IMR-90 (cell line): ENCODE results near the gene CCNI2. TPM values are rescaled to one million over a fixed set of nuclear protein-coding genes. Genes with fewer than 3 reads are reported as not detected.

Source experiments
- ATAC-seq: fragments of 200-7000 bp; cut with Tn5 transposase; 2 replicates; pipeline ENCODE4 v1.9.1; 2020; ENCODE audit warnings: low read depth, mild to moderate bottlenecking, moderate library complexity
- BruUV-seq: library from RNA; stranded (reverse); fragments of 400-500 nt; replicated peaks from 2 replicates; lab custom pipeline; 2021; lab: Mats Ljungman, UMichigan
- CTCF ChIA-PET: fragments of 300-600 bp; formaldehyde crosslinking; extraction: SDS; loops from one replicate; lab custom pipeline; 2021; ENCODE audit warnings: antibody characterized with exemption; lab: Yijun Ruan, JAX
- POLR2A ChIA-PET: fragments of 300-600 bp; sonication (Branson Sonifier 250); formaldehyde crosslinking; loops from one replicate; lab custom pipeline; 2022; ENCODE audit warnings: antibody characterized with exemption; ENCODE audit not compliant: unreplicated experiment; lab: Charles Lee
- DNase-seq: peaks from one replicate; pipeline ENCODE4 v3.0.0; 2013
- H2AFZ ChIP-seq: replicated peaks from 2 replicates; pipeline ENCODE3; 2013; ENCODE audit warnings: low read length, mild to moderate bottlenecking; ENCODE audit not compliant: poor library complexity
- H2AK5ac ChIP-seq: 2 replicates; pipeline ENCODE4 v1.6.1; 2013; ENCODE audit warnings: low read depth, low read length, inconsistent platforms
- H2AK9ac ChIP-seq: replicated peaks from 2 replicates; pipeline ENCODE3; 2013; ENCODE audit warnings: mild to moderate bottlenecking, low read depth, low read length, moderate library complexity; ENCODE audit not compliant: poor library complexity
- H2BK120ac ChIP-seq: 2 replicates; pipeline ENCODE4 v1.6.1; 2013; ENCODE audit warnings: low read depth, low read length, inconsistent platforms
- H2BK15ac ChIP-seq: 3 replicates; pipeline ENCODE4 v1.6.1; 2013; ENCODE audit warnings: low read depth, low read length, inconsistent platforms
- H2BK20ac ChIP-seq: 2 replicates; pipeline ENCODE4 v1.6.1; 2013; ENCODE audit warnings: low read depth, mild to moderate bottlenecking, inconsistent platforms, low read length, moderate library complexity
- H2BK5ac ChIP-seq: 2 replicates; pipeline ENCODE4 v1.6.1; 2013; ENCODE audit warnings: mild to moderate bottlenecking, low read depth, low read length, inconsistent platforms; ENCODE audit not compliant: poor library complexity, severe bottlenecking
- H3K14ac ChIP-seq: replicated peaks from 2 replicates; pipeline ENCODE4 v1.6.1; 2013; ENCODE audit warnings: low read depth, low read length, inconsistent platforms
- H3K18ac ChIP-seq: 2 replicates; pipeline ENCODE4 v1.6.1; 2013; ENCODE audit warnings: low read depth, low read length, control low read depth
- H3K23ac ChIP-seq: 2 replicates; pipeline ENCODE4 v1.6.1; 2013; ENCODE audit warnings: low read depth, low read length, inconsistent platforms
- H3K27ac ChIP-seq: 2 replicates; pipeline ENCODE4 v1.5.1; 2013; ENCODE audit warnings: mild to moderate bottlenecking, control low read depth, low read length; ENCODE audit not compliant: insufficient read depth
- H3K27me3 ChIP-seq: 2 replicates; pipeline ENCODE4 v1.6.1; 2013; ENCODE audit warnings: low read length; ENCODE audit not compliant: control insufficient read depth, insufficient read depth
- H3K36me3 ChIP-seq: 2 replicates; pipeline ENCODE4 v1.6.1; 2013; ENCODE audit warnings: low read length, mixed read lengths; ENCODE audit not compliant: control insufficient read depth, insufficient read depth
- H3K4ac ChIP-seq: 2 replicates; pipeline ENCODE4 v1.6.1; 2013; ENCODE audit warnings: low read depth, low read length, inconsistent platforms
- H3K4me1 ChIP-seq: 2 replicates; pipeline ENCODE4 v1.6.1; 2013; ENCODE audit warnings: low read length, mixed read lengths; ENCODE audit not compliant: control insufficient read depth, insufficient read depth
- H3K4me2 ChIP-seq: 2 replicates; pipeline ENCODE4 v1.6.1; 2013; ENCODE audit warnings: low read depth, mild to moderate bottlenecking, control low read depth, low read length, moderate library complexity
- H3K4me3 ChIP-seq: 2 replicates; pipeline ENCODE4 v1.5.1; 2013; ENCODE audit warnings: low read depth, mild to moderate bottlenecking, control low read depth, low read length, moderate library complexity; ENCODE audit not compliant: insufficient read depth
- H3K56ac ChIP-seq: 2 replicates; pipeline ENCODE4 v1.6.1; 2013; ENCODE audit warnings: low read length, inconsistent platforms; ENCODE audit not compliant: insufficient read depth; ENCODE audit errors: extremely low read depth
- H3K79me1 ChIP-seq, 2 experiments: 2 replicates each; pipeline ENCODE4 v1.6.1; 2013; ENCODE audit warnings: low read length in 2 of 2, inconsistent platforms in 1 of 2, low read depth in 1 of 2
- H3K9ac ChIP-seq: 2 replicates; pipeline ENCODE4 v1.6.1; 2013; ENCODE audit warnings: low read depth, low read length, control low read depth
- H3K9me1 ChIP-seq: 2 replicates; pipeline ENCODE4 v1.6.1; 2013; ENCODE audit warnings: low read length, inconsistent platforms; ENCODE audit not compliant: insufficient read depth
- H3K9me3 ChIP-seq: 2 replicates; pipeline ENCODE4 v1.6.1; 2013; ENCODE audit warnings: low read length; ENCODE audit not compliant: control insufficient read depth, insufficient read depth
- H4K20me1 ChIP-seq: 2 replicates; pipeline ENCODE4 v1.6.1; 2013; ENCODE audit warnings: low read length, inconsistent platforms; ENCODE audit not compliant: insufficient read depth
- H4K5ac ChIP-seq: 2 replicates; pipeline ENCODE4 v1.6.1; 2013; ENCODE audit warnings: mild to moderate bottlenecking, low read depth, low read length, control low read depth
- H4K8ac ChIP-seq, 2 experiments: 2 replicates each; pipeline ENCODE4 v1.6.1; 2013; ENCODE audit warnings: low read depth in 2 of 2, low read length in 2 of 2, control low read depth in 1 of 2, inconsistent platforms in 1 of 2
- H4K91ac ChIP-seq: 2 replicates; pipeline ENCODE4 v1.6.1; 2013; ENCODE audit warnings: low read depth, low read length, inconsistent platforms; ENCODE audit not compliant: insufficient read depth
- CEBPB ChIP-seq: IDR thresholded peaks from 2 replicates; pipeline ENCODE4 v1.6.1; 2012; ENCODE audit warnings: low read depth, low read length, improper control_type of control experiment
- CHD1 ChIP-seq: IDR thresholded peaks from 2 replicates; pipeline ENCODE4 v1.6.1; 2012; ENCODE audit warnings: low read depth, low read length, improper control_type of control experiment
- ELK1 ChIP-seq: fragments of 150-350 bp; IDR thresholded peaks from 2 replicates; pipeline ENCODE4 v1.6.1; 2016; ENCODE audit warnings: low read depth, mild to moderate bottlenecking, low read length, moderate library complexity, borderline replicate concordance
- MAZ ChIP-seq: IDR thresholded peaks from 2 replicates; pipeline ENCODE4 v1.6.1; 2012; ENCODE audit warnings: low read depth, mild to moderate bottlenecking, low read length, improper control_type of control experiment, moderate library complexity, borderline replicate concordance
- MXI1 ChIP-seq: IDR thresholded peaks from 2 replicates; pipeline ENCODE4 v1.6.1; 2012; ENCODE audit warnings: low read depth, mild to moderate bottlenecking, low read length, moderate library complexity, borderline replicate concordance
- RAD21 ChIP-seq: IDR thresholded peaks from 2 replicates; pipeline ENCODE4 v1.6.1; 2012; ENCODE audit warnings: low read length, improper control_type of control experiment
- RCOR1 ChIP-seq: IDR thresholded peaks from 2 replicates; pipeline ENCODE4 v1.6.1; 2012; ENCODE audit warnings: mild to moderate bottlenecking, low read length, improper control_type of control experiment; ENCODE audit not compliant: insufficient replicate concordance
- RFX5 ChIP-seq: IDR thresholded peaks from 2 replicates; pipeline ENCODE4 v1.8.0; 2012; ENCODE audit warnings: low read depth, mild to moderate bottlenecking, low read length, moderate library complexity
- SMC3 ChIP-seq: fragments of 150-350 bp; IDR thresholded peaks from 2 replicates; pipeline ENCODE4 v1.6.1; 2016; ENCODE audit warnings: low read depth, mild to moderate bottlenecking, antibody characterized with exemption, low read length, moderate library complexity
- dilution Hi-C: fragments of 300-500 bp; cut with HindIII; formaldehyde crosslinking; loops from one replicate; pipeline ENCODE4 v1.14.3; 2018; ENCODE audit warnings: low sequenced_read_pairs; ENCODE audit not compliant: unreplicated experiment
- in situ Hi-C: fragments of 300-500 bp; cut with MboI; formaldehyde crosslinking; loops from 3 replicates; pipeline ENCODE4 v1.14.3; 2019; ENCODE audit warnings: low sequenced_read_pairs, inconsistent platforms, mixed read lengths
- intact Hi-C: fragments of 100-400 bp; cut with micrococcal nuclease; formaldehyde crosslinking; loops from 2 replicates; pipeline ENCODE4 v1.10.0; 2022
- polyA plus RNA-seq, 3 experiments: library from polyadenylated mRNA; depleted of rRNA; stranded (reverse); fragments of >200 nt; gene quantifications; 2 replicates each; pipeline ENCODE4 v1.2.3, GENCODE V29; 2012; ENCODE audit warnings: low replicate concordance in 1 of 3
- total RNA-seq: library from RNA; depleted of rRNA; stranded (reverse); fragments of >200 nt; gene quantifications from 2 replicates; pipeline ENCODE4 v1.2.3, GENCODE V29; 2012

The CCNI2 gene
- total and polyA plus RNA-seq, 2 of the 4 experiments (the other 2 are of a cell fraction), result not detected

- H3K9me3 ChIP-seq, result no peaks in the 10 kb centered on the region
- dilution Hi-C loops, result no loop called here
- H2AFZ ChIP-seq, result no peak overlapping the region
- H3K4me1 ChIP-seq, result no peaks in the 10 kb centered on the region
- CTCF ChIA-PET, result interaction anchor here (0.7 to 1.5 kb wide), 2 partner anchors 28 to 181 kb away, joined by 3 to 6 read pairs; no protein-coding TSS in a partner anchor
- no peak overlapping the region for H2BK120ac ChIP-seq
- H2BK15ac ChIP-seq, result no peak overlapping the region
- H3K56ac ChIP-seq, result no peak overlapping the region
- no peak for DNase-seq
- H3K27ac ChIP-seq, result no peak overlapping the region
- H2BK5ac ChIP-seq, result no peak overlapping the region
- H3K14ac ChIP-seq, result no peak overlapping the region
- no peak overlapping the region for H4K5ac ChIP-seq
- no peak overlapping the region for H3K4me2 ChIP-seq
- POLR2A ChIA-PET, result no interaction called here
- no peaks in the 10 kb centered on the region for H4K20me1 ChIP-seq
- intact Hi-C loops, result loop anchor here (5.0 to 10.0 kb wide), 2 partner anchors 96 to 184 kb away; no protein-coding TSS in a partner anchor
- no peak overlapping the region for H3K4ac ChIP-seq
- H2AK5ac ChIP-seq, result no peak overlapping the region
- TF ChIP-seq CHD1 (no peak), SMC3 (no peak), ELK1 (no peak), RCOR1 (no peak), CEBPB (no peak), MXI1 (no peak), RFX5 (no peak), MAZ (no peak), RAD21 (no peak)
- H3K18ac ChIP-seq, result no peak overlapping the region
- no TSS peak for BruUV-seq
- no peak overlapping the region for H2BK20ac ChIP-seq
- ATAC-seq, result no peak
- H4K8ac ChIP-seq, result no peak overlapping the region
- H3K27me3 ChIP-seq, result no peaks in the 10 kb centered on the region
- no peak overlapping the region for H2AK9ac ChIP-seq
- H3K9me1 ChIP-seq, result no peaks in the 10 kb centered on the region
- no peak overlapping the region for H3K9ac ChIP-seq
- H3K36me3 ChIP-seq, result no peaks in the 10 kb centered on the region; the same call in 1 of the 2 replicates
- H4K91ac ChIP-seq, result no peak overlapping the region
- H3K4me3 ChIP-seq, result no peak overlapping the region
- H3K23ac ChIP-seq, result no peak overlapping the region
- in situ Hi-C loops, result no loop called here
- H3K79me1 ChIP-seq, result no peaks in the 10 kb centered on the region
Measured at GRCh38 chr5:132708645-132709044, 38.6 kb upstream of the CCNI2 start.
